ENCODE measurements around the gene NCL.

The NCL gene

GRCh38 chr2:231427116-231427515, 37.2 kb downstream of the NCL start:
- Histone ChIP-seq H3K36me3 (ENCODE audit: control insufficient read depth in 4 of 4, insufficient read depth in 4 of 4, low read length in 3 of 4) (no peaks in the 10 kb centered on the region), H3K27ac (ENCODE audit: insufficient read depth in 1 of 2, low read depth in 1 of 2, low read length in 2 of 2, poor library complexity in 1 of 2, severe bottlenecking in 2 of 2) (no peak overlapping the region), H3K27me3 (replicated peaks in 2 of 5; ENCODE audit: control insufficient read depth in 4 of 5, insufficient read depth in 5 of 5, low read length in 4 of 5) (no peaks in the 10 kb centered on the region), H3K9me3 (ENCODE audit: control extremely low read depth in 1 of 5, control insufficient read depth in 4 of 5, insufficient read depth in 2 of 5, low read depth in 1 of 5, low read length in 4 of 5) (peaks cover 0 to 10% (median 8%) of the 10 kb centered on the region in 5 experiments), H3K4me3 (ENCODE audit: control insufficient read depth in 1 of 7, extremely low read depth in 1 of 7, insufficient read depth in 4 of 7, low read depth in 2 of 7, low read length in 6 of 7) (no peak overlapping the region), H3K4me1 (ENCODE audit: control extremely low read depth in 1 of 4, control insufficient read depth in 4 of 4, insufficient read depth in 4 of 4, low read length in 3 of 4) (no peaks in the 10 kb centered on the region)
- WGBS (ENCODE audit: insufficient coverage) = 100% methylated on average over 2 of the region's 3 CpGs
- ChIA-PET CTCF (interaction anchor here (1.8 to 2.5 kb wide), 2 partner anchors 15 to 25 kb away, joined by 7 to 9 read pairs; no protein-coding TSS in a partner anchor), POLR2A (no interaction called here)
- no peak for DNase-seq

DNA sequence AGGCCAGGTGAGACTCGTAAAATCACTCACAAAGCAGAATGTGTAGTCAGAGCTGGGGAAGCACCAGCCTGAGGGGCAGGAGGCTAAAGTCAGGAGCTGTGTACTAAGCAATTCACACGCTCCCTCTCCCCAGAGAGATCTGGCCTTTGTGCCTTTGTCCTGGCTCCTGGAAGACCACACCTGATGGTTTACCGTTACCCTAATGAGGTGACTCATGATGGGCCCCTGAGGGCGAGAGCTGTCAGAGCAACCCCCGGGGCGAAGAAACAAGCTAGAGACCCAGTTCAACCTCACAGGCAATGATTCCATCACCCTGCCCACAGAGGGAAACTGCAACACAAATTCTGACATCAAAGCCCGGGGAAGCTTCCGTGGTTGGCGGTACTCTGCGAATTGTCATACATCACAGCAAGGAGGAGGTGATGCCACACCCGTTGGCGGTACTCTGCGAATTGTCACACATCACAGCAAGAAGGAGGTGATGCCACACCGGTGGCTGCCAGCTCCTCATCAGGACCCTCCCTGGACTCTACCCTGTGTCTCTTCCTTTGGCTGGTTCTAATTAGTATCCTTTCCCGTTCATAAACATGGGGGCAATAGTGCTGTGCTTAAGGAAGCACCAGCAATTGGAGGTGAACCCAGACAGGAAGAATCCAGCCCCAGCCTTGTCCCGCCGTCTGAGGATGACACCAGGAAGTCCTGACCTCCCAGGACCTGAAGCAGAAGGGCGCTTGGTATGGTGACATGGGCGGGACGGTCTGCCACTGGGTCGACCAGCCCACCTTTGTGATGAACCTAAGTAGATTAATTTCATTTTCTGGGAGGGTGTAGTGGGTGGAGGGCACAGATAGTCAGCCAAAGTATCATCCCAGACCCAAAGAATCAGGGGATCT, 38.2 kb downstream of the NCL start:
- POLR2A ChIA-PET = no interaction called here
- CTCF ChIA-PET = interaction anchor here (0.8 to 2.5 kb wide), 4 partner anchors 14 to 322 kb away, joined by 3 to 9 read pairs (median 6); no protein-coding TSS in a partner anchor
- peak in 1 of 3 donors; percentile 17 for DNase-seq

DNA sequence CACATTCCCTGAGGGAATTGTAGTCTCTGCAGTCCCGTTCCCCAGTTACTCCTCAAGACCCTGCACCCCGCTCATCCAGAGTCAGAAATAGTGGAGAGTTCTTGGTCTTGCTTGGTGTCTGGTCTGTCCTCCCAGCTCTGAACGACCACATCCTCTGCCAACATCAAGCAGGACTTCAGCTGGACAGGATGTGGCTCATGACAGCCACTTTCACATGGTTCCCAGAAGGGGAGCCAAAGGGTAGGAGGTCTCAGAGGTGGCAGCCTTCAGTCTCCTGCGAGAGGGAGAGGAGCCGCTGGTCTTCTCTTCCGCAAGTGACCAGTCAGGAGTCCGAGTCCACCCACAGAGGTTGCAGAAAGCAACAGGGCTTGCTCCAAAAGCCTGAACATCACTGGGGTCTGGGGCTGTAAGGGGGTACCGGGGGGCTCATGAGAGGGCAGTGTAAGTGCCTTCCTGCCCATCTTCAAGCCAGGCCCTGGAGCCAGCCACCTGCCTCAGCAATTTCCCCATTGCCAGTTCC, 38.9 kb downstream of the NCL start:
- no peak overlapping the region for H3K27ac ChIP-seq (ENCODE audit: insufficient read depth in 1 of 2, low read depth in 1 of 2, low read length in 2 of 2, poor library complexity in 1 of 2, severe bottlenecking in 2 of 2)
- H3K27me3 ChIP-seq (replicated peaks in 2 of 5; ENCODE audit: control insufficient read depth in 4 of 5, insufficient read depth in 5 of 5, low read length in 4 of 5) = no peaks in the 10 kb centered on the region
- H3K36me3 ChIP-seq (ENCODE audit: control insufficient read depth in 4 of 4, insufficient read depth in 4 of 4, low read length in 3 of 4) = no peaks in the 10 kb centered on the region
- ChIA-PET POLR2A (no interaction called here), CTCF (interaction anchor here (0.8 to 5.4 kb wide), 3 partner anchors 13 to 321 kb away, joined by 3 to 27 read pairs (median 4); no protein-coding TSS in a partner anchor)
- H3K4me3 ChIP-seq (ENCODE audit: control insufficient read depth in 1 of 7, extremely low read depth in 1 of 7, insufficient read depth in 4 of 7, low read depth in 2 of 7, low read length in 6 of 7) = no peak overlapping the region
- H3K9me3 ChIP-seq (ENCODE audit: control extremely low read depth in 1 of 5, control insufficient read depth in 4 of 5, insufficient read depth in 2 of 5, low read depth in 1 of 5, low read length in 4 of 5) = no peaks in the 10 kb centered on the region
- peaks cover 0 to 2% (median 0%) of the 10 kb centered on the region in 4 experiments for H3K4me1 ChIP-seq (ENCODE audit: control extremely low read depth in 1 of 4, control insufficient read depth in 4 of 4, insufficient read depth in 4 of 4, low read length in 3 of 4)
- WGBS (ENCODE audit: insufficient coverage) = 77% methylated on average over 5 of the region's 8 CpGs
- no peak for DNase-seq

More for the DNA sequence above, 38.2 kb downstream of the NCL start:
- Histone ChIP-seq H3K4me3 (ENCODE audit: control insufficient read depth in 1 of 7, extremely low read depth in 1 of 7, insufficient read depth in 4 of 7, low read depth in 2 of 7, low read length in 6 of 7) (no peak overlapping the region), H3K36me3 (ENCODE audit: control insufficient read depth in 4 of 4, insufficient read depth in 4 of 4, low read length in 3 of 4) (no peaks in the 10 kb centered on the region), H3K4me1 (ENCODE audit: control extremely low read depth in 1 of 4, control insufficient read depth in 4 of 4, insufficient read depth in 4 of 4, low read length in 3 of 4) (peaks cover 0 to 2% (median 0%) of the 10 kb centered on the region in 4 experiments), H3K27ac (ENCODE audit: insufficient read depth in 1 of 2, low read depth in 1 of 2, low read length in 2 of 2, poor library complexity in 1 of 2, severe bottlenecking in 2 of 2) (no peak overlapping the region), H3K9me3 (ENCODE audit: control extremely low read depth in 1 of 5, control insufficient read depth in 4 of 5, insufficient read depth in 2 of 5, low read depth in 1 of 5, low read length in 4 of 5) (peaks cover 0 to 2% (median 0%) of the 10 kb centered on the region in 5 experiments), H3K27me3 (replicated peaks in 2 of 5; ENCODE audit: control insufficient read depth in 4 of 5, insufficient read depth in 5 of 5, low read length in 4 of 5) (no peaks in the 10 kb centered on the region)
- 95% methylated on average over 19 of the region's 21 CpGs for WGBS (ENCODE audit: insufficient coverage)

DNA sequence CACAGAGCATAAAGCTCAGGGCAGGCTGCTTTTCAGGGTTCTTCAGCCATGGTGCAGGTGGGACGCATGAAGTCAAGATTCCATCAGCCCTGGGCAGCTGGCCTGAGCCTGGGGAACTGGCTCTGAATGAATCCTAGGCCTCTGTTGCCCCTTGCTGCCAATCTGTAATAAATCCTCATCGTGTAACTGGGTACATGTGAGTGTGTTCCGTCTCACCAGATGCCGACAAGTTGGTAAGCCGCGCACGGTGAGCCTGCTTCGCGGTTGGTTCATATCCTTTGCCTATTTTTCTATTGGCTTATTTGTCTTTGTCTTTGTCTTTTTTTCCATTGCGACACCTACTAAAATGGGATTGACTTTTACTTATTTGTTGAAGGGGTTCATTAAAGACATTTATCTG, 41.1 kb downstream of the NCL start:
- CTCF ChIA-PET = interaction anchor here (5.4 kb wide), 1 partner anchor 11 kb away, joined by 27 read pairs; no protein-coding TSS in a partner anchor
- H3K9me3 ChIP-seq (ENCODE audit: control extremely low read depth in 1 of 5, control insufficient read depth in 4 of 5, insufficient read depth in 2 of 5, low read depth in 1 of 5, low read length in 4 of 5) = no peaks in the 10 kb centered on the region
- DNase-seq = no peak
- 95% methylated on average over 8 of the region's 10 CpGs for WGBS (ENCODE audit: insufficient coverage)
- POLR2A ChIA-PET = no interaction called here
- no peak overlapping the region for H3K4me3 ChIP-seq (ENCODE audit: control insufficient read depth in 1 of 7, extremely low read depth in 1 of 7, insufficient read depth in 4 of 7, low read depth in 2 of 7, low read length in 6 of 7)
- no peaks in the 10 kb centered on the region for H3K36me3 ChIP-seq (ENCODE audit: control insufficient read depth in 4 of 4, insufficient read depth in 4 of 4, low read length in 3 of 4)
- peaks cover 0 to 2% (median 0%) of the 10 kb centered on the region in 4 experiments for H3K4me1 ChIP-seq (ENCODE audit: control extremely low read depth in 1 of 4, control insufficient read depth in 4 of 4, insufficient read depth in 4 of 4, low read length in 3 of 4)
- H3K27ac ChIP-seq (ENCODE audit: insufficient read depth in 1 of 2, low read depth in 1 of 2, low read length in 2 of 2, poor library complexity in 1 of 2, severe bottlenecking in 2 of 2) = no peak overlapping the region
- H3K27me3 ChIP-seq (replicated peaks in 2 of 5; ENCODE audit: control insufficient read depth in 4 of 5, insufficient read depth in 5 of 5, low read length in 4 of 5) = no peaks in the 10 kb centered on the region

- no peaks in the 10 kb centered on the region for H3K9me3 ChIP-seq (ENCODE audit: control extremely low read depth in 1 of 5, control insufficient read depth in 4 of 5, insufficient read depth in 2 of 5, low read depth in 1 of 5, low read length in 4 of 5)
- peaks cover 0 to 2% (median 0%) of the 10 kb centered on the region in 4 experiments for H3K4me1 ChIP-seq (ENCODE audit: control extremely low read depth in 1 of 4, control insufficient read depth in 4 of 4, insufficient read depth in 4 of 4, low read length in 3 of 4)
- H3K27ac ChIP-seq (ENCODE audit: insufficient read depth in 1 of 2, low read depth in 1 of 2, low read length in 2 of 2, poor library complexity in 1 of 2, severe bottlenecking in 2 of 2) = no peak overlapping the region
- H3K4me3 ChIP-seq (ENCODE audit: control insufficient read depth in 1 of 7, extremely low read depth in 1 of 7, insufficient read depth in 4 of 7, low read depth in 2 of 7, low read length in 6 of 7) = no peak overlapping the region
- WGBS (ENCODE audit: insufficient coverage) = 40% methylated on average over 2 of the region's 2 CpGs
- no peaks in the 10 kb centered on the region for H3K27me3 ChIP-seq (replicated peaks in 2 of 5; ENCODE audit: control insufficient read depth in 4 of 5, insufficient read depth in 5 of 5, low read length in 4 of 5)
- ChIA-PET POLR2A (no interaction called here), CTCF (interaction anchor here (0.8 to 5.4 kb wide), 2 partner anchors 10 to 194 kb away, joined by 3 to 27 read pairs; no protein-coding TSS in a partner anchor)
- DNase-seq = peak in 1 of 3 donors; percentile 69
- no peaks in the 10 kb centered on the region for H3K36me3 ChIP-seq (ENCODE audit: control insufficient read depth in 4 of 4, insufficient read depth in 4 of 4, low read length in 3 of 4)
These were observed 42.2 kb downstream of the NCL start for GRCh38 chr2:231422056-231422455.

DNA sequence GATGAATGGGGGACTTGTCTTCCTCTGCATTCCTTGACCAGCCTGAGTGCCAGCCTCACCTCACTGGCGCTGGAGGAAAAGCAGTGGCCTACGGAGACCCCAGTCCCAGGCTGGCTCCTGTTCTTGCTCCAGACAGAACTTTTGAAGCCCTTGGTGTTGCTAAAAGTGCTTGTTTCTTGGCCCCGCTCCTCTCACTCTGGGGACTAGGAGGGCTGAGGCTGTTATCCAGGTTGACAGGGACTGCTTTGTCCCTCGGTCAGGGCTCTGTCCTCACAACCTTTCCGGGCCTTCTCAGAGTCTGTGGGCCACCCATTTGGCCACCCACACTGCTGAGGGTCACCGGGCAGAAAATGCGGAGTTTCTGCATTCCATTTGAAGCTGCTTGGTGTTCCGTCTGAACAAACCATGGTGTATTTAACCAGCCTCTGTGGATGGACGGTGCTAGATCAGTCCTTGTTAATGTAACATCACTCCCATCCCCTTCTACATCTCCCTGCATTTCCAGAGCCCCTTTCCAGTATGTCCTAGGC, 43.2 kb downstream of the NCL start:
- ChIA-PET CTCF (interaction anchor here (1.4 to 5.4 kb wide), 3 partner anchors 9 to 31 kb away, joined by 3 to 27 read pairs (median 5); no protein-coding TSS in a partner anchor), POLR2A (no interaction called here)

More for the DNA sequence above, 43.2 kb downstream of the NCL start:
- no peak overlapping the region for H3K4me3 ChIP-seq (ENCODE audit: control insufficient read depth in 1 of 7, extremely low read depth in 1 of 7, insufficient read depth in 4 of 7, low read depth in 2 of 7, low read length in 6 of 7)
- peaks cover 0 to 2% (median 0%) of the 10 kb centered on the region in 4 experiments for H3K4me1 ChIP-seq (ENCODE audit: control extremely low read depth in 1 of 4, control insufficient read depth in 4 of 4, insufficient read depth in 4 of 4, low read length in 3 of 4)
- H3K27me3 ChIP-seq (replicated peaks in 2 of 5; ENCODE audit: control insufficient read depth in 4 of 5, insufficient read depth in 5 of 5, low read length in 4 of 5) = no peaks in the 10 kb centered on the region
- no peaks in the 10 kb centered on the region for H3K36me3 ChIP-seq (ENCODE audit: control insufficient read depth in 4 of 4, insufficient read depth in 4 of 4, low read length in 3 of 4)
- DNase-seq = no peak
- H3K27ac ChIP-seq (ENCODE audit: insufficient read depth in 1 of 2, low read depth in 1 of 2, low read length in 2 of 2, poor library complexity in 1 of 2, severe bottlenecking in 2 of 2) = no peak overlapping the region
- WGBS (ENCODE audit: insufficient coverage) = 94% methylated on average over 9 of the region's 9 CpGs
- H3K9me3 ChIP-seq (ENCODE audit: control extremely low read depth in 1 of 5, control insufficient read depth in 4 of 5, insufficient read depth in 2 of 5, low read depth in 1 of 5, low read length in 4 of 5) = no peaks in the 10 kb centered on the region
